ENCODE data around the gene MICAL3. TPM values are rescaled to one million over a fixed set of nuclear protein-coding genes. Genes with fewer than 3 reads are reported as not detected.
A peak's percentile ranks its signal among the peaks of the same experiment; 100 is the strongest.

The MICAL3 gene
- total and polyA plus RNA-seq, 9 of the 15 experiments (the other 6 are each of a cell fraction or from before 2014, with no cell fraction given): 0.53 to 32.1 (median 12.3) TPM

DNA sequence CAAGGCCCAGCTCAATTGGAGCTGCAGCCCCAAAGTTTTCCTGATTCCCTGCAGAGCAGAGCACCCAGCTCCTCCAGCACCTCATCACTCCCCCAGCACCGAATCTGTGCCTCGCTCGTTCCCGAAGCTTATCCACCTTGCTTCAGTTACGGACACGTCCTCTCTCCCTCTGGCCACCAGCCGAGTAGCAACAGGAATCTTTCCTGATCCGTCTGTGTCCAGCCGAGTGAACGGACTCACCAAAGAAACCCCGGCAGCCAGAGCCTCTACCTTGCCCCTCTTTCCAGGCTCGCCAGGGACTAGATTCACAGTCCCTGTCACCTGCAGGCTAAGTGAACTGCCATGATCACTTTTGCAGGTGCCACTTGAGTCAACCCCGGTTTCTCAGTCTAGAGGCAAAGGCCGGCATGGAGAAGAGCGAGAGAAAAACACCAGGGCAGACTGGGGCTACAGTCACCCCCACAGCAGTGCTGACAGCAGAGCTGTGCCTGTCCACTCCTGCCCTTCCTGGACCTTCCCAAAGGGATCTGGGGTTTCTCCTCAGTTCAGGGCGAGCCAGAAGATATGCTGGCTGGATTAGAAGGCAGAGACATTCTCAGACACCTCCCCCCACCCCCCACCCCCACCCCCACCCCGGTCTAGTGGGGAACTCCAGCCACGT lies 282.4 kb downstream of the MICAL3 start:
- peak overlapping the region in 1 of 2 experiments; percentile 76; a peak in 2 of 4 replicates for H3K9ac ChIP-seq (ENCODE audit: insufficient read depth in 1 of 2, low read depth in 2 of 2, low read length in 2 of 2)
- H3K4me1 ChIP-seq (replicated peaks in 1 of 2; ENCODE audit: control insufficient read depth in 2 of 2, insufficient read depth in 2 of 2, low read length in 2 of 2): peaks cover 0 to 17% of the 10 kb centered on the region in 2 experiments; a peak in 2 of 5 replicates
- FAIRE-seq: no peak
- no peak for DNase-seq (ENCODE audit: extremely low read depth in 1 of 4, low spot score in 3 of 4)
- 49% methylated on average over 18 of the region's 18 CpGs for WGBS (ENCODE audit: insufficient coverage, low coverage, missing lambda C conversion rate)
- intact Hi-C loops (cut with micrococcal nuclease): loop anchor here (1.0 to 10.0 kb wide), 5 partner anchors 44 to 334 kb away; no protein-coding TSS in a partner anchor
- no peak overlapping the region for H3K4me3 ChIP-seq
- peaks cover under 1% of the 10 kb centered on the region; the same call in 1 of the 3 replicates for H3K79me2 ChIP-seq (ENCODE audit: control insufficient read depth, insufficient read depth, low read length)
- H3K9me1 ChIP-seq (ENCODE audit: control insufficient read depth, insufficient read depth, low read length): peaks cover 9% of the 10 kb centered on the region
- ChIA-PET POLR2A (interaction anchor here (0.6 to 1.4 kb wide), 4 partner anchors 19 to 77 kb away, joined by 3 to 6 read pairs (median 4); no protein-coding TSS in a partner anchor), CTCF (ENCODE audit: low intra/inter-chr PET ratio) (interaction anchor here (1.3 to 3.0 kb wide), 2 partner anchors 44 to 334 kb away, joined by 8 to 23 read pairs; no protein-coding TSS in a partner anchor)
- TF ChIP-seq ZNF316 (IDR thresholded peaks at IDR 0.05) (no peak), VEZF1 (CRISPR knock-in tag; IDR thresholded peaks at IDR 0.05) (peak; percentile 25; the same call in 1 of the 2 replicates)
- H3K9me3 ChIP-seq (replicated peaks; ENCODE audit: control insufficient read depth, insufficient read depth, low read depth, low read length): no peaks in the 10 kb centered on the region
- H3K36me3 ChIP-seq (ENCODE audit: control insufficient read depth, insufficient read depth, low read length): peaks cover 45% of the 10 kb centered on the region; the same call in 2 of the 3 replicates
- BruUV-seq (replicated peaks): no TSS peak
- H3K27ac ChIP-seq (ENCODE audit: extremely low read depth, low read depth, low read length): no peak overlapping the region
- no peak overlapping the region for H3K4me2 ChIP-seq (ENCODE audit: insufficient read depth, low read length)
- in situ Hi-C loops (cut with MboI): loop anchor here (5.0 kb wide), 1 partner anchor 325 kb away; no protein-coding TSS in a partner anchor
- ATAC-seq: peak; percentile 59
- peaks cover 8% of the 10 kb centered on the region; the same call in 1 of the 2 replicates for H4K20me1 ChIP-seq (replicated peaks; ENCODE audit: control insufficient read depth, insufficient read depth, low read length)
- no peaks in the 10 kb centered on the region for H3K27me3 ChIP-seq (ENCODE audit: control insufficient read depth in 2 of 2, insufficient read depth in 2 of 2, low read length in 2 of 2)
- H2AFZ ChIP-seq (ENCODE audit: low read depth, low read length): no peak overlapping the region

Data from K562 (cell line).